GM23338 (cell line): ENCODE measurements around the gene DNAJC7. TPM values are rescaled to one million over a fixed set of nuclear protein-coding genes. Genes with fewer than 3 reads are reported as not detected.

Experiments used
- ATAC-seq: fragments of 200-7000 bp; cut with Tn5 transposase; 3 replicates; pipeline ENCODE4 v1.9.1; 2020
- DNase-seq: peaks from one replicate; pipeline ENCODE4 v3.0.0-alpha.2; 2015; ENCODE audit warnings: low spot score
- H2AFZ ChIP-seq: fragments of 200-600 bp; sonication (generic); 2 replicates; pipeline ENCODE4 v1.8.0; 2016; ENCODE audit warnings: antibody characterized with exemption, mild to moderate bottlenecking, moderate library complexity
- H3F3A ChIP-seq: fragments of 200-600 bp; sonication (generic); replicated peaks from 2 replicates; pipeline ENCODE4 v1.8.0; 2017; ENCODE audit warnings: antibody characterized with exemption, mixed run types, low read depth
- H3K27ac ChIP-seq: fragments of 200-600 bp; sonication (generic); 2 replicates; pipeline ENCODE4 v1.6.1; 2016; ENCODE audit warnings: low read depth
- H3K27me3 ChIP-seq: fragments of 200-600 bp; sonication (generic); 2 replicates; pipeline ENCODE4 v1.8.0; 2016; ENCODE audit warnings: mild to moderate bottlenecking, mixed run types, moderate library complexity; ENCODE audit not compliant: insufficient read depth
- H3K36me3 ChIP-seq: fragments of 200-600 bp; sonication (generic); 2 replicates; pipeline ENCODE4 v1.8.0; 2016; ENCODE audit warnings: mild to moderate bottlenecking; ENCODE audit not compliant: insufficient read depth
- H3K4me1 ChIP-seq: fragments of 200-600 bp; sonication (generic); 2 replicates; pipeline ENCODE4 v1.8.0; 2016; ENCODE audit warnings: mild to moderate bottlenecking, moderate library complexity; ENCODE audit not compliant: insufficient read depth
- H3K4me2 ChIP-seq: fragments of 200-600 bp; sonication (generic); 2 replicates; pipeline ENCODE4 v1.7.1; 2017; ENCODE audit warnings: mixed run types
- H3K4me3 ChIP-seq: fragments of 200-600 bp; sonication (generic); 2 replicates; pipeline ENCODE4 v1.6.1; 2016; ENCODE audit warnings: mixed run types
- H3K79me2 ChIP-seq: fragments of 200-600 bp; sonication (generic); replicated peaks from 2 replicates; pipeline ENCODE4 v1.8.0; 2017; ENCODE audit warnings: mild to moderate bottlenecking; ENCODE audit not compliant: insufficient read depth
- H3K9me2 ChIP-seq: fragments of 200-600 bp; sonication (generic); 2 replicates; pipeline ENCODE4 v1.8.0; 2017; ENCODE audit not compliant: insufficient read depth
- H4K20me1 ChIP-seq: fragments of 200-600 bp; sonication (generic); replicated peaks from 2 replicates; pipeline ENCODE4 v1.8.0; 2017; ENCODE audit warnings: mild to moderate bottlenecking; ENCODE audit not compliant: insufficient read depth
- H3K27ac Mint-ChIP-seq: 2 replicates; pipeline ENCODE4 v1.8.0; 2020; ENCODE audit warnings: inconsistent platforms, mild to moderate bottlenecking, moderate library complexity, mixed read lengths
- H3K27me3 Mint-ChIP-seq: 3 replicates; pipeline ENCODE4 v1.8.0; 2022; ENCODE audit warnings: low read depth, mild to moderate bottlenecking, moderate library complexity, mixed read lengths, inconsistent platforms; ENCODE audit not compliant: insufficient read depth, poor library complexity
- H3K36me3 Mint-ChIP-seq: 3 replicates; pipeline ENCODE4 v1.8.0; 2021; ENCODE audit warnings: low read depth, mild to moderate bottlenecking, inconsistent platforms, moderate library complexity, mixed read lengths
- H3K4me1 Mint-ChIP-seq: 3 replicates; pipeline ENCODE4 v1.8.0; 2020; ENCODE audit warnings: mild to moderate bottlenecking, inconsistent platforms, mixed read lengths
- H3K4me3 Mint-ChIP-seq: 3 replicates; pipeline ENCODE4 v1.8.0; 2021; ENCODE audit warnings: moderate library complexity, mild to moderate bottlenecking, inconsistent platforms, mixed read lengths
- H3K9me3 Mint-ChIP-seq: 3 replicates; pipeline ENCODE4 v1.8.0; 2020; ENCODE audit warnings: moderate library complexity, mild to moderate bottlenecking, inconsistent platforms, mixed read lengths
- CREB1 ChIP-seq: fragments of 250-450 bp; sonication (Bioruptor Pico); IDR thresholded peaks from 2 replicates; pipeline ENCODE4 v1.5.0; 2020; ENCODE audit warnings: low read depth, mild to moderate bottlenecking, moderate library complexity
- CTCF ChIP-seq, 2 experiments: fragments of 200-600 bp in 1 of 2; sonication (generic) in 1 of 2; conservative IDR thresholded peaks; 2 replicates each; pipeline versions ENCODE4 v1.5.1 to v1.6.1; 2016 to 2017; ENCODE audit warnings: antibody characterized with exemption in 2 of 2, low read depth in 2 of 2, mild to moderate bottlenecking in 2 of 2, moderate library complexity in 1 of 2
- ETS1 ChIP-seq: IDR thresholded peaks from 2 replicates; pipeline ENCODE4 v1.6.1; 2016; ENCODE audit warnings: antibody characterized with exemption
- EZH2 ChIP-seq: fragments of 200-600 bp; sonication (generic); IDR thresholded peaks from one replicate; pipeline ENCODE4 v1.8.0; 2017; ENCODE audit warnings: antibody characterized with exemption, mild to moderate bottlenecking, low read depth; ENCODE audit not compliant: unreplicated experiment
- EZH2phosphoT487 ChIP-seq: fragments of 200-600 bp; sonication (generic); IDR thresholded peaks from one replicate; pipeline ENCODE4 v1.8.1; 2018; ENCODE audit warnings: antibody characterized with exemption; ENCODE audit not compliant: unreplicated experiment
- JUNB ChIP-seq: IDR thresholded peaks from one replicate; pipeline ENCODE4 v1.6.1; 2016; ENCODE audit warnings: antibody characterized with exemption; ENCODE audit not compliant: unreplicated experiment
- NANOG ChIP-seq: IDR thresholded peaks from 2 replicates; pipeline ENCODE4 v1.6.1; 2016; ENCODE audit warnings: antibody characterized with exemption, borderline replicate concordance
- POLR2AphosphoS5 ChIP-seq: IDR thresholded peaks from 2 replicates; pipeline ENCODE4 v1.6.1; 2016; ENCODE audit warnings: antibody characterized with exemption, low read depth
- REST ChIP-seq: IDR thresholded peaks from one replicate; pipeline ENCODE4 v1.6.1; 2018; ENCODE audit warnings: antibody characterized with exemption; ENCODE audit not compliant: unreplicated experiment
- STAT1 ChIP-seq: IDR thresholded peaks from one replicate; pipeline ENCODE4 v1.6.1; 2016; ENCODE audit warnings: antibody characterized with exemption; ENCODE audit not compliant: unreplicated experiment
- ZNF114 ChIP-seq: fragments of 250-450 bp; sonication (Bioruptor Pico); IDR thresholded peaks from 2 replicates; pipeline ENCODE4 v1.5.0; 2020; ENCODE audit warnings: mild to moderate bottlenecking, moderate library complexity
- ZNF331 ChIP-seq: fragments of 250-450 bp; sonication (Bioruptor Pico); IDR thresholded peaks from 2 replicates; pipeline ENCODE4 v1.5.0; 2020; ENCODE audit warnings: low read depth, mild to moderate bottlenecking, moderate library complexity
- ZNF462 ChIP-seq: fragments of 250-450 bp; sonication (Bioruptor Pico); IDR thresholded peaks from 2 replicates; pipeline ENCODE4 v1.5.0; 2020; ENCODE audit warnings: mild to moderate bottlenecking, moderate library complexity
- polyA plus RNA-seq: library from polyadenylated mRNA; unstranded; fragments of >200 nt; fragmentation: Nextera tagmentation; extraction: Ambion mirVana; gene quantifications from 2 replicates; pipeline ENCODE4 v1.2.1, GENCODE V29; 2016
- total RNA-seq: library from RNA; depleted of rRNA; stranded (reverse); fragments of >200 nt; shearing (Covaris generic); gene quantifications from 2 replicates; pipeline ENCODE4 v1.2.3, GENCODE V29; 2014

The DNAJC7 gene
- total and polyA plus RNA-seq, 2 experiments from 2014 or later: 139 to 141 TPM

GRCh38 chr17:41939044-41939692 lies 78.1 kb downstream of the DNAJC7 start:
- peaks cover 3% of the 10 kb centered on the region; the same call in 1 of the 3 replicates for H3K36me3 Mint-ChIP-seq
- H3K4me3 ChIP-seq: no peak overlapping the region
- no peak for ATAC-seq

More at GRCh38 chr17:41939044-41939692, 78.1 kb downstream of the DNAJC7 start:
- no peak overlapping the region for H2AFZ ChIP-seq
- H3K27me3 Mint-ChIP-seq: peaks cover 11% of the 10 kb centered on the region
- H3K27me3 ChIP-seq: no peaks in the 10 kb centered on the region
- H3K9me2 ChIP-seq: no peaks in the 10 kb centered on the region
- no peaks in the 10 kb centered on the region; the same call in 1 of the 3 replicates for H3K4me1 Mint-ChIP-seq
- H3F3A ChIP-seq: no peaks in the 10 kb centered on the region
- H3K4me3 Mint-ChIP-seq: no peak overlapping the region
- H3K4me1 ChIP-seq: no peaks in the 10 kb centered on the region
- no peaks in the 10 kb centered on the region for H4K20me1 ChIP-seq
- H3K27ac Mint-ChIP-seq: 0 out of 2 replicates have a peak overlapping the region, but pooled peaks have one; percentile 32
- H3K79me2 ChIP-seq: no peaks in the 10 kb centered on the region
- no peak overlapping the region for H3K4me2 ChIP-seq
- no peak for DNase-seq
- no peak for TF ChIP-seq ZNF331 (CRISPR knock-in tag)
- no peak for TF ChIP-seq ZNF114 (CRISPR knock-in tag)
- no peak for TF ChIP-seq EZH2
- TF ChIP-seq STAT1: no peak
- TF ChIP-seq JUNB: no peak
- no peak for TF ChIP-seq REST
- TF ChIP-seq ZNF462: no peak
- TF ChIP-seq CTCF (conservative IDR thresholded peaks at IDR 0.05; ENCODE audit: low read depth in 2 of 2): no peak
- no peak for TF ChIP-seq EZH2phosphoT487
- TF ChIP-seq ETS1: no peak
- TF ChIP-seq CREB1 (CRISPR knock-in tag): no peak
- TF ChIP-seq NANOG: no peak
- no peak for TF ChIP-seq POLR2AphosphoS5
- no peak overlapping the region for H3K27ac ChIP-seq
- no peaks in the 10 kb centered on the region for H3K9me3 Mint-ChIP-seq
- H3K36me3 ChIP-seq: no peaks in the 10 kb centered on the region
